ENCODE results near the gene CHIT1. TPM values are rescaled to one million over a fixed set of nuclear protein-coding genes. Genes with fewer than 3 reads are reported as not detected.

CHIT1 gene
- total RNA-seq, 2 donors from 2014 or later = 1.3 to 2.2 TPM

DNA sequence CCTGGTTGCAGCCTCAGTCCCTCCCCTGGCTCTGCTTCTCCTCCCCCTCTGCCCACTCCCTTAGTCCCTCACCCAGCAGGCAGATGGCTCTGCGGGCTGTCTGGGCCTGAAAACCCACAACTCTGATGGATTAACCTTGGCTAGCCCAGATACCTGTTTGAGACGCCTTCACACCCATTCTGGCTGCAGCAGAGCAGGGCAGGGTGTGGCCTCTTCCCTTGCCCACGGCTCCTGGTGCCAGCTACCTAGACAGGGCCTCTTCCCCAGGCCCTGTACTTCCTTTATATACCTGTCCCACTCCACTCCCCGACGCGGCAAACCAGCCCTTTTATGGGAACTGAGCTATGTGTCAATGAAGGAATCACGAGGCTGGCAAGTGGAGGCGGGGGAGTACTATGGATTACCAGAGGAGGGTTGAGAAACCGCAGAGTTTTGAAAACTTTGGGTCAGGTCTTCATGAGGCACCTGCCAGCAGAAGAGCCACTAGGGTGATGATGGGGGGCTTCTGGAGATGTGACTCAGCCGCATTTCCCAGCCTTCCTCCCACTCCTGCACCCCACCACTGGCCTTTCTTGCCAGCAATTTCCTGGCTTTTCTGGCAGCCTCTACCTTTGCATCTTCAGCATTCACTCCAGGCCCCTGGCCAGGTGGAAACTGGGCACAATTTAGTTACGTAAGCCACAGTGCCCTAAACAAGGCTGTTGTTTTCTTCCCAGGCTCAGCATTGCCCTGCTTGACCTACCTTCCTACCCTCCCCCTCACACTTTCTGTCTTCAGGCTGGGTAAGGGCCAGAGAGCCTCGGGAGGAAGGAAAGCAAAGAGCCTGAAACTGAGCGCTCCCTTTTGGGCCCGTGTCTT lies 42.8 kb downstream of the CHIT1 start, which contains the start of gene CHI3L1:
CHI3L1 (minus strand) TSS at position 259 of the 858 bp plus-strand sequence; CDS start at position 178, 81 bp downstream.
- peak in 1 of 2 donors; percentile 45 for DNase-seq (ENCODE audit: low spot score in 2 of 2)
- ATAC-seq = peak in 1 of 2 donors; percentile 18
- no peaks in the 10 kb centered on the region for H3K9me3 Mint-ChIP-seq
- H3K36me3 Mint-ChIP-seq = no peaks in the 10 kb centered on the region
- peak within 1 kb of the TSS in 1 of 2 donors; percentile 41 for H3K27ac Mint-ChIP-seq

DNA sequence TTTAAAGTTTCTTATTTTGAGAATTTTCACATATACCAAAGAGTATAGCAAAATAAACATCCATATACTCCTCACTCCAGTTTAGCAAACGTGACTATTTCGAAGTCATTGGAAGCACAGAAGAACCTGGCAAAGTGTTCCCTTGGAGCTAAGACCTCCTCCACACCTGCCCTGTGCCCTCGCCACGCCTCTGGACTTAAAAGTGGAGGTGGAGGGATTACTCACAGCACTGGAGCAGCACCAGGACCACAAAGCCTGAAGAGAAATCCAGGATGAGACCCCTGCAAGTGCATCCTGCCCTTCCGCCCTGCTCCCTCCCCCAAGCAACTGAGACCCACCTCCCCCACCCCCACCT lies 43.4 kb downstream of the CHIT1 start:
- Mint-ChIP-seq H3K9me3 (no peaks in the 10 kb centered on the region), H3K27ac (no peak overlapping the region), H3K36me3 (no peaks in the 10 kb centered on the region)
- DNase-seq (ENCODE audit: low spot score in 2 of 2) (no peak), ATAC-seq (no peak)

DNA sequence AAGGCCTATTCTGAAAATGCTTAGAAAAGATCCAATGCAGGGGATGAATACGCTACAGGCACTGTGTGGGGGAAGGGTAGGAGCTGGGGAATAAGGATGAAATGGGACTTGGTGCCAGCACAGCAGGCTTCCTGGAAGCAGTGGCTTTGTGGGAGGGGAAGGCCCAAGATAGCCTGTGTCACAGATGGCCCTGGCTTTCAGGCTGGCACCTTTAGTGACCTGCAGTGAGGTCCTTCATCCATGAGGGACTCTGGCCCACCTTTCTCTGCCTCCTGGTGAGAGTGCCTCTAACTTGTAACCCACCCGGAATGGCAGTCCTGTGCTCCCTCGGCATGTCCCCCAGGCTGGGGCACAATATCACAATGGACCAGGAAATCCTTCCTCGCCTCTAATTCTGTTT lies 43.9 kb downstream of the CHIT1 start:
- ATAC-seq = no peak

DNA sequence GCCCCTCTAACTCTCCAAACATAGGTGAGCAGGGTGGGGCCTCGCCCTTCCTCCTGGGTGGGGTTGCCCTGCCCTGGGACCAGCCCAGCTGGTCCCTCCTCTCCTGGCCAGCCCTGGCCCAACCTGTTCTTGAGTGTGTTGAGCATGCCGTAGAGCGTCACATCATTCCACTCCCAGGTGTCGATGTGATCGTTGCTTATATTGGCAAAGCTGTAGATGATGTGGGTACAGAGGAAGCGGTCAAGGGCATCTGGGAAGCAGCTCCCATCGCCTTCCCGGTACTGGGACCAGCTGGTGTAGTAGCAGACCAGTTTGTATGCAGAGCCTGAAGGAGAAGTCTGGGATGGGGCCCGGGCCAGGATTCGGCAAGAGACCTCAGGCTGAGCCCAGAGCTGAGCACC lies 44.4 kb downstream of the CHIT1 start:
- Mint-ChIP-seq H3K36me3 (no peaks in the 10 kb centered on the region), H3K9me3 (no peaks in the 10 kb centered on the region), H3K27ac (no peak overlapping the region)
- DNase-seq (ENCODE audit: low spot score in 2 of 2) = peak in 1 of 2 donors; percentile 31
- ATAC-seq = no peak

More for the DNA sequence above, 43.9 kb downstream of the CHIT1 start:
- Mint-ChIP-seq H3K9me3 (no peaks in the 10 kb centered on the region), H3K36me3 (no peaks in the 10 kb centered on the region), H3K27ac (no peak overlapping the region)
- peak in 1 of 2 donors; percentile 21 for DNase-seq (ENCODE audit: low spot score in 2 of 2)

DNA sequence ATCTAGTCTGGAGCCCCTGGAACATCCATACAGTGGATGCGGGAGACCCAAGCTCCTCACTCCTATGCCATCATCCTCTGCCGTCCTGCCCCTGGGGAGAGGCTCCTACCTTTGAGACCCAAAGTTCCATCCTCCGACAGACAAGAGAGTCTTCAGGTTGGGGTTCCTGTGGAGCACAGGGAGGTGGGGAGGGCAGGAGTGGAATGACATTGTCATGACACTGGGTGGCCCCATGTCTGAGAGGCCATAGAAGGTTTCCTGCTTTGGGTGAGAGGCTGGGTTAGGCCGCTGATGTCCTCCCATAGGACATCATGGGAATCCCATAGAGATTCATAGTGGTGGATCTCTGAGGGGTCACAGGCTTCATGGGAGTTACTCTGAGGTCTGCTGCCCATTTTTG lies 45.0 kb downstream of the CHIT1 start:
- no peak overlapping the region for H3K27ac Mint-ChIP-seq
- ATAC-seq (no peak), DNase-seq (ENCODE audit: low spot score in 2 of 2) (no peak)
- no peaks in the 10 kb centered on the region for H3K36me3 Mint-ChIP-seq
- H3K9me3 Mint-ChIP-seq = no peaks in the 10 kb centered on the region

DNA sequence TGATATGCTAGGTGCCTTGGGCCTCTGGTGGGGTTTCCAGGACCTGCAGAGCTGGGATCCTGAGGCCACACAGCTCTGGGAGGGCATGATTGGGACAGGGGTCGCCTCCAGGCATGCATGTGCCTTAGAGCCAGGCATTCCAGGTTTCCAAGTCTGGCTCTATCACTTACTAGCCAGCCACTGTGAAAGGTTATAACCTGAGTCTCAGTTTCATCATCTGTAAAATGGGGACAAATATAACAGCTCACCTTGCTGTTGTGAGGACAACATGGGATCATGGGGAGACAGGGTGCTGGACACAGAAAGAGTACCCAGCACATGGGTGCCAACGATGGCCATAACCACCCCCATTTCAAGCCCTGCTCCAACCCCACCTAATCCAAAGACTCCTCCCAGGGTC lies 45.6 kb downstream of the CHIT1 start:
- H3K36me3 Mint-ChIP-seq = no peaks in the 10 kb centered on the region
- H3K9me3 Mint-ChIP-seq = no peaks in the 10 kb centered on the region
- ATAC-seq = no peak
- no peak for DNase-seq (ENCODE audit: low spot score in 2 of 2)
- H3K27ac Mint-ChIP-seq = no peak overlapping the region

DNA sequence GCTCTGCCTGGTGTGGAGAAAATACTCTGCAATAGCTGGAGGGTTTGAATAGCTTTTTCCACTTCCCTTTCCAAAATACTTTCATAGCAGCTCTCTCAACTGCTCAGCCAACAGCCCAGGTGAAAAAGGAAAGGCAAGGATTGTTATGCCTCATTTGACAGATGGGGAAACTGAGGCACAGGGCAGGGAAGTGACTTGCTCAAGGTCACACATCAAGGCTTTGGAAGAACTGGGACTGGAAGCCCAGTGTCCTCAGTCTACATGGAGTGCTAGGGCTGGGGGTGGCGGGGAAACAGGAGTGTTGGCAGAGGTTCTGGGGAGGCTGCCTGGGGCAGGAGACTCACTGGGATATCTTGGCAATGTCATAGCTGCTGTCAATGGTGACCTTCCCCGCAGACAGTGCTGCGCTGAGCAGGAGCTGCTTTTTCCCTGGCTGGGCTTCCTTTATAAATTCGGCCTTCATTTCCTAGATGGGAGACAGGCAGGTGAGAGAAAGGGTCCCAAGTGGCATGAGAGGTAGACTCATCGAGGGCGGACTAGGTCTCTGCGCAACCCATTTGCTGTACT lies 47.0 kb downstream of the CHIT1 start:
- ATAC-seq (no peak), DNase-seq (ENCODE audit: low spot score in 2 of 2) (no peak)
- Mint-ChIP-seq H3K27ac (no peak overlapping the region), H3K36me3 (no peaks in the 10 kb centered on the region), H3K9me3 (no peaks in the 10 kb centered on the region)

DNA sequence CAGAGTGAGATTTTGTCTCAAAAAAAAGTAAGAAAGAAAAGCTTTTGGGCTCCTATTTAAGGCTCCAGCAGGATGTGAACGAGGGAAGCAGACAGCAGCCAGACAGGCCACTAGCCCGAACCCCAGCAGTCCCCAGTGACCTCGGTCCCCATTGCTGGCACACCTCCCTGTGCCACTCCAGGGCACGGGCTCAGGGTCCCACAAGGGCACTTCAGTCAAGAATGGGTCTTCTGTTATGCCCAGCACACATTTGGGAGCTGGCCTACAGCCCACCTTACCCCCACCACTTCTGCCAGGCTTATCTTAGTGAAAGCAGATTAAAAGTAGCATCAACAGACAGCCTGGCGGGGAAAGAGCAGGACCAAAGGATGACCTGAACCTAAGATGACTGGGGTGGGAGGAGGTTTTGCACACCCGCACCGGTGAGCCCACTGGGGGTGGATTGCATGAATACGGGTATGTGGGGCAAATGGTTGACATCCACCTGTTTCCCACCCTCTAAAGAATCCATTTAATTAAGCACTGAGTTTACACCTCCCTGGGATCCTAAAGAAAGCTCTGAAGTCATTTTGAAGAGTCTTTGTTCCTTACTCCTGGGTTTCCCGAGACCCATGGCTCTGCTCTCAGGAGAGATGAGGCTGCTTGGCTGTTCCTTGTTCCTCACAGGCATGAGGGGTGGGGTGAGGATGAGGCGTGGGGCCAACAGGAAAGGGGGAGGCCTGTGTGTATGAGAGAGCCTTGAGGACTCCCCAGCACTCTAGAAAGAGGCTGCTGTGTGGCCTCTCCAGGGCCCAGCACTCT lies 47.7 kb downstream of the CHIT1 start:
- no peaks in the 10 kb centered on the region for H3K36me3 Mint-ChIP-seq
- ATAC-seq (no peak), DNase-seq (ENCODE audit: low spot score in 2 of 2) (no peak)
- H3K9me3 Mint-ChIP-seq = no peaks in the 10 kb centered on the region
- H3K27ac Mint-ChIP-seq = no peak overlapping the region

DNA sequence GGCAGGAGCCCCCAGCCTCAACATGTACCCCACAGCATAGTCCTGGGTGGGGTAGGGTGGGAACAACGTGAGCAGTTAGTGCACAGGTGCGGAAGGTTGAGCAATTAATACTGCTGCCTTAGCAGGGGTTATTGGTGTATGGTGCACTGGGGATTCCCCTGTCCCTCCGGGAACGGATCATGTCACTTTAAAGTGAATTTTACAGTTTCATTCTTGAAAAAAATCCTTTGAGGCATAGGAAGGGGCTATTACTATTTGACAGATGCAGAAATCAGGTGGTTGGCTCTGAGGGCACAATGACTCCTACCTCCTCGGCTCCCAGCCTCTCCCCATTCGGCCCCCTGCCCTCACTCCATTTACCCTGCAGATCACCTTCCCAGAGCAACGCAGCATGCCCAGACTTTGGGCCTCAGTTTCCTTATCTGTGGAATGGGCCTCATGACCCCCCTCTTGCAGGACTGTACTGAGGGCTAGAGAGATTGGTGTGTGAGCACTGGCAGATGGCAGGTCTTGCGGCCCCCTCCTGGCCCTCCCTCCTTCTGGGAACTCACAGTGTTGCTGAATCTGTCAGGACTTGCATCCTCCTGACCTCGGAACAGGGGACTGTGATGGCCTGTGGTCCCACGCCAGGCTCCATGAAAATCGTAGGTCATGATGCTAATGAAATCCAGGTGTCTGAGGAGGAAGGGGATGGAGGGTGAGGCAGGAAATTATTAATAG lies 48.7 kb downstream of the CHIT1 start:
- H3K36me3 Mint-ChIP-seq = no peaks in the 10 kb centered on the region
- no peak for DNase-seq (ENCODE audit: low spot score in 2 of 2)
- H3K27ac Mint-ChIP-seq = no peak overlapping the region
- no peak for ATAC-seq
- no peaks in the 10 kb centered on the region for H3K9me3 Mint-ChIP-seq

DNA sequence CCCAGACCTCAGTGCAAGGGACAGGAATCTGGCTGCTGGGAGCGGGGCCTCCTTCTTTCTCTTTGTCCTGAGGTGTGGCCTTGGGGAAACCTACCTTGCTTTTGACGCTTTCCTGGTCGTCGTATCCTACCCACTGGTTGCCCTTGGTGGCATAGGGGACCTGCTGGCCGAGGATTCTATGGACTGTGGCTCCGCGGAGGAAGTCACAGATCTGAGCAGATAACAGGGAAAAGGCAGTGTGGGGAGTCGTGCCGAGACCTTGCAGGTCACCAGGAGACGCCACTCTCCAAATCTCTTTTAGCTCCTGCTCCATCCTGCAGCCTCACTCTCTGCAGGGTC lies 49.8 kb downstream of the CHIT1 start:
- peak overlapping the region in 1 of 2 donors; percentile 6 for H3K27ac Mint-ChIP-seq
- no peak for ATAC-seq
- H3K9me3 Mint-ChIP-seq = no peaks in the 10 kb centered on the region

DNA sequence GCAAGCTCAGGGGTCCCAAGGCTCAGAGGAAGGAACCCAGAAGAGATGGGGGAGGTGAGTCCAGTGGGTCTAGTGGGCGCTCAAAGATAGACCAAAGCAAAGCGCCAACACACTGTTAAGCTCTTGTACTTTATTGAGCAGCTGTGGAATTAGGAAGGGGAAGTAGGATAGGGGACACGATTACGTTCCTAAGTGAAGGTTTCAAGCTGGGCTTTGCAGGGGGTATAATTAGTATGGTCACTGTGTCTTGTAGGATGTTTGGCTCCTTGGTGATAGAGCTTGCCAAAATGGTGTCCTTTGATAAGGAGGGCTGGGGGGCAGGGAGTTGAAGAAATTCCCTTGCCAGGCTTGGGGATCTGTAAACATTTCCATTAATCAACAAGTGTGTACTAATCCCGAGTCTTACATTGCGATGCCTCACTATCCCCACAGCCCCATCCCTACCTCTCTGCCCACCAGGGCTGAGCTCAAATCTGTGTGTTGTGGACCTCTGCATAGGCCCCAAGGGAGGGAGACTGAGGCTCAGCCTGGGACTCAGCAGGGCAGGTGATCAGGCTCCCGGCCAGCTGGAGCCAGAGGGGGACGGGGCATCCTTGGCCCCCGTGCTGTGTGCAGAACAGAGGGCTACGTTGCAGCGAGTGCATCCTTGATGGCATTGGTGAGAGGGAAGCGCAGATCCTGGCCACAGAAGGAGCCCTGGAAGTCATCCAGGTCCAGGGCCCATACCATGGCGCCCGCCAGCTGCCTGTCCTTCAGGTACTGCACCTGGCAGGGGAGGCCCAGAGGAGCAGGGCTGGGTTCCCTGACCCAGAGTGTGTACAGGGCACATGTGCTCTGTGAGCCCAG lies 50.4 kb downstream of the CHIT1 start:
- H3K27ac Mint-ChIP-seq = no peak overlapping the region
- DNase-seq (ENCODE audit: low spot score in 2 of 2) = no peak
- no peaks in the 10 kb centered on the region for H3K9me3 Mint-ChIP-seq
- no peak for ATAC-seq
- H3K36me3 Mint-ChIP-seq = no peaks in the 10 kb centered on the region

More for the DNA sequence above, 49.8 kb downstream of the CHIT1 start:
- no peak for DNase-seq (ENCODE audit: low spot score in 2 of 2)
- H3K36me3 Mint-ChIP-seq = no peaks in the 10 kb centered on the region

DNA sequence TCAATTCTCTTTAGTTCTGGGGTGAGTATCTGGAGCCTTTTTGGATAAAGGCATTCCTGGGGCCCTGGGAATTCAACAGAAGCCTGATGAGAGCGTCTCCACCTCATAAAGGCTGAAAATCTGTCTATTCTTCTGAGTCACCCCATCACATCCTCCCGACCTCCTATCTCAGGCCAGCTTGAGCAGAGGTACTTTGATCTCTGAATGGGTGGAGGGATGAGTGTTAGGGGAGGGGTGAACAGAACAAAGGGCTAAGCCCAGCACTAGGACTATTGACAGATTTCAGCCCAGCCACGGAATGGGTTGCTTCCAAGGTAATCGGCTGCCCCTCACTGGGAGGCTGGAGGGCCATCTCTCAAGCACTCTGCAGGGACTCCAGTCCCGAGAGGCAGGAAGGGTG lies 51.4 kb downstream of the CHIT1 start:
- no peak for ATAC-seq
- no peaks in the 10 kb centered on the region for H3K9me3 Mint-ChIP-seq
- peak overlapping the region in 1 of 2 donors; percentile 29 for H3K27ac Mint-ChIP-seq
- H3K36me3 Mint-ChIP-seq = no peaks in the 10 kb centered on the region
- DNase-seq (ENCODE audit: low spot score in 2 of 2) = no peak

DNA sequence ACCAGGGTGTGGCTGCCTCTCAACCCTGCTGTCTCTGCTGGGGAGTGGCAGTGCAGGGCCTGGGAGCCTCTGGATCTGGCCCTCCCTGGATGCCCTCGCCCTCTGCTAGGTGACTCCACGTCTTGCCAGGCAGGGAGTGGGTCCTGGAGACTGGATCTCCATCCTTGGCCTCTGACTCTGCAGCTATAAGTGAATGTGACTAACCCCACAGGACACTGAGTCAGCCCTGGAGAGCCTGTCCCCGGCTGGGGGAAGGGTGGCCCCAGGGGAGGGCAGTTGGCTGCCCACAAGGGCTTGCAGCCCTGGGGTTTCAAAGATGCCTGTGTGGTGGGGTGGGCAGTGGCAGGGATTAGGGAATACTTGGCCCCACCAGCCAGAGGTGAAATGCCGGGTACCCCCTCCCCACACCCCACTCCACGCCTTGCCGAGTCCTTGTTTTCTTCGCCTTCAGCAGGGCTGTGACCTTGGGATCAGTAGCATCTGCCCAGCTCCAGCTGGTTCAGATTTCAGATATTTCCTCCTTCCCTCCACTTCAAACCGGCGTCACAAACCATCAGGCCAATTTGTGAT lies 51.9 kb downstream of the CHIT1 start:
- H3K27ac Mint-ChIP-seq = no peak overlapping the region
- no peaks in the 10 kb centered on the region for H3K9me3 Mint-ChIP-seq
- ATAC-seq = no peak
- DNase-seq (ENCODE audit: low spot score in 2 of 2) = no peak
- no peaks in the 10 kb centered on the region for H3K36me3 Mint-ChIP-seq

DNA sequence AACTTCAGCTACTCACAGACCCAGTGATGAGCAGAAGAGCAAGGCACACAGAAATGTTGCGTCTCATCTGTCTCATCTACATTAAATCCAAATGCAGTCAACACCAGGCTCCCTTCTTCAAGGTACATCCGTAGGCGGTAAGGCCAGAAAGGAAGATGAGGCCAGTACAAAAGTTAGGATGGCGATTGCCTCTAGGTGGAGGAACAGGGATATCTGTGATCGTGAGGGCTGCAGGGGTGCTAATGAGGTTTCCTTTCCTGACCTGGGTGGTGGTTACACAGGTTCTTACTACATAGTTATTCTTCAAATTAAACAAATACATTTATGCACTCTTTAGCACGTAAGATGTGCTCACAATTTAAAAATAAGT lies 52.5 kb downstream of the CHIT1 start:
- no peaks in the 10 kb centered on the region for H3K9me3 Mint-ChIP-seq
- no peak overlapping the region for H3K27ac Mint-ChIP-seq
- DNase-seq (ENCODE audit: low spot score in 2 of 2) (no peak), ATAC-seq (no peak)
- H3K36me3 Mint-ChIP-seq = no peaks in the 10 kb centered on the region

DNA sequence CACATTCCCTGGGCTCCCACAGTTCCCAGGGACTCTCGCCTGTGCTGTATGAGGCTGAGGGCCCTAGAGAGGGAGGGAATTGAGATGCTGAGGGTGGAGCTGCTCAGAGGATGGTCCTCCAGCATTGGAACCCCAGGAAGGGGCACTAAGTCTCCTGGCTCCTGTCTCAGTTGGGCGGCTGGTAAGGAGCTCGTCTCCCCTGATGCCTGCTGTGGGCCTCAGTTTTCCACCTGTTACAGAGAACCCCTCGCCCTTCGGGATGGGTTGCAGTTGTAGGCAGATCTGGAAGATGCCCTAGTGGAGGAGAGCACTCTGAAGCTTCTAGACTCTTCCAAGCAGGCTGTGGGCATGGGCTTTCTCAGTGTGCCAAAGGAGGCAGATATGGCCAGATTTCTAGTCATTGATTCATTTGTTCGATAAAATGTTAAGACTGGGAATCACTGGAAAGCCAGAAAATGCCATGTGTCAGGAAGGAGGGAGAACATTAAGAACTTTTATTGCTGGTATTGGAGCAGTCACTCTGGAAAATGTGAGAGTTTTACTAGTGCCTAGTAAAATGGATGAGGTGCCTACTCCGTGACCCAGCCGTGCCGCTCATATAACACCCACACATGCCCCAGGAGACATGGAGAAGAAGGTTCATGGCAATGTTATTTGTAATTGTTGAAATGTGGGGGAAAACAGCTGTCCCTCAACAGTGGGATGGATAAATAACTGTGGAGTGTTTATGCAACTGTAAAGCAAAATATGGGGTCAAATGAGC lies 53.0 kb downstream of the CHIT1 start:
- DNase-seq (ENCODE audit: low spot score in 2 of 2) = no peak
- H3K27ac Mint-ChIP-seq = no peak overlapping the region
- H3K9me3 Mint-ChIP-seq = no peaks in the 10 kb centered on the region
- no peak for ATAC-seq
- H3K36me3 Mint-ChIP-seq = no peaks in the 10 kb centered on the region
